Neutrophil (primary cell): ENCODE data around the gene TUBB4B.

Experiments
- H3K27ac ChIP-seq: fragments of 200-600 bp; sonication (generic); 2 replicates; pipeline ENCODE4 v1.5.1; 2016; ENCODE audit warnings: mild to moderate bottlenecking, moderate library complexity
- H3K27me3 ChIP-seq: fragments of 200-600 bp; sonication (generic); 2 replicates; pipeline ENCODE4 v1.6.0; 2016; ENCODE audit warnings: mild to moderate bottlenecking
- H3K36me3 ChIP-seq: fragments of 200-600 bp; sonication (generic); 2 replicates; pipeline ENCODE4 v1.5.1; 2017
- H3K4me1 ChIP-seq, 2 experiments: fragments of 200-600 bp in 1 of 2; sonication (generic) in 1 of 2; 1 replicate in 1 of 2; 2 replicates in 1 of 2; pipeline versions ENCODE4 v1.5.1 to v1.6.1; 2013 to 2016; ENCODE audit warnings: low read depth in 1 of 2, low read length in 1 of 2, mild to moderate bottlenecking in 1 of 2, moderate library complexity in 1 of 2; ENCODE audit not compliant: control insufficient read depth in 1 of 2, insufficient read depth in 1 of 2
- H3K4me3 ChIP-seq, 2 experiments: fragments of 200-600 bp in 1 of 2; sonication (generic) in 1 of 2; 1 replicate in 1 of 2; 2 replicates in 1 of 2; pipeline ENCODE4 v1.5.1; 2013 to 2016; ENCODE audit warnings: low read depth in 1 of 2, low read length in 1 of 2, mild to moderate bottlenecking in 1 of 2, moderate library complexity in 1 of 2
- H3K9me3 ChIP-seq: fragments of 200-600 bp; sonication (generic); 2 replicates; pipeline ENCODE4 v1.5.1; 2016
- TF ChIP-seq, protein P1 (sequence below): fragments of 200-600 bp; sonication (generic); IDR thresholded peaks from 2 replicates; pipeline ENCODE4 v1.5.1; 2016; ENCODE audit warnings: antibody characterized with exemption

The TUBB4B gene

DNA sequence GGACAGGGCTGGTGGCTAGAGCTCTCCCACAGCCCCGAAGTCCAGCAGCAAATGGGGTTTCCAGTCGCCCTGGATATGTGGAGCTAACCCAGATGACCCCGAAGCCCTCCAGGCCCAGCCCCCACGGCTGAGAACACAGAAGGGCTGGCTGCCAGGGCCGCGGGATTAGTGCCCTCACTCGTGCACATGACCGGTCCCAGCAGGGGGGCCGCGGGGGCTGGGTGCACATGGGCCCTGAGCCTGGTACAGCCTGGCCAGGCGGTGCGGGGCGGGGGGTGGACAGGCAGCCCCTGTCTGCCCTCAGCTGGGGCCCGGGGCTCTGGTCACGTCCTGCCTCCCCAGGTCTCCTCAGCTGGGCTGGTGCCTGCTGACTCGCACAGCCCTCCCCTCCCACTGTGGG, 46.7 kb upstream of the TUBB4B start:
- peaks cover 16% of the 10 kb centered on the region for H3K36me3 ChIP-seq
- no peak overlapping the region for H3K27ac ChIP-seq
- peaks cover 10 to 16% of the 10 kb centered on the region in 2 experiments for H3K4me1 ChIP-seq
- TF ChIP-seq, protein P1, sequence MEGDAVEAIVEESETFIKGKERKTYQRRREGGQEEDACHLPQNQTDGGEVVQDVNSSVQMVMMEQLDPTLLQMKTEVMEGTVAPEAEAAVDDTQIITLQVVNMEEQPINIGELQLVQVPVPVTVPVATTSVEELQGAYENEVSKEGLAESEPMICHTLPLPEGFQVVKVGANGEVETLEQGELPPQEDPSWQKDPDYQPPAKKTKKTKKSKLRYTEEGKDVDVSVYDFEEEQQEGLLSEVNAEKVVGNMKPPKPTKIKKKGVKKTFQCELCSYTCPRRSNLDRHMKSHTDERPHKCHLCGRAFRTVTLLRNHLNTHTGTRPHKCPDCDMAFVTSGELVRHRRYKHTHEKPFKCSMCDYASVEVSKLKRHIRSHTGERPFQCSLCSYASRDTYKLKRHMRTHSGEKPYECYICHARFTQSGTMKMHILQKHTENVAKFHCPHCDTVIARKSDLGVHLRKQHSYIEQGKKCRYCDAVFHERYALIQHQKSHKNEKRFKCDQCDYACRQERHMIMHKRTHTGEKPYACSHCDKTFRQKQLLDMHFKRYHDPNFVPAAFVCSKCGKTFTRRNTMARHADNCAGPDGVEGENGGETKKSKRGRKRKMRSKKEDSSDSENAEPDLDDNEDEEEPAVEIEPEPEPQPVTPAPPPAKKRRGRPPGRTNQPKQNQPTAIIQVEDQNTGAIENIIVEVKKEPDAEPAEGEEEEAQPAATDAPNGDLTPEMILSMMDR: no peak
- no peaks in the 10 kb centered on the region for H3K9me3 ChIP-seq
- peaks cover 9% of the 10 kb centered on the region for H3K27me3 ChIP-seq
- H3K4me3 ChIP-seq: no peak overlapping the region

DNA sequence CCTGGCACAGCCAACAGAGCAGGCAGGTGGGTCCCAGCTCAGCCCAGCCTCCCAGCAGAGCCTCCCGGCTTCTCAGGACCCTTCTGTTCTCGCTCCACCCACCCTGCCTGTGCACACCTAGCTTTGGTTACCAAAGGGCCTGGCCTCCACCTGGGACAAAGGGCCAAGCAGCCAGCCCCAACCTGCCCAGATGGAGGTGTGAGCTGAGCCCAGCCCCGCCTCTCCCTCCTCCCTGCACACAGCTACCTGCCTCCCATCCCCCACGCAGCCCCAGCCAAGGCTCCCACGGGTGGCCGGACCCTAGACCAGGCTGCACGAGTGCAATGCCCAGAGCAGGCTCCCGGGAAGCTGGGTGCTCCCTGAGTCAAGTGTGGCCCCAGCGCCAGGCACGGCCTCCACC, 46.2 kb upstream of the TUBB4B start:
- Histone ChIP-seq H3K36me3 (peaks cover 14% of the 10 kb centered on the region), H3K4me3 (no peak overlapping the region), H3K27me3 (peaks cover 15% of the 10 kb centered on the region), H3K9me3 (no peaks in the 10 kb centered on the region), H3K4me1 (peaks cover 10 to 16% of the 10 kb centered on the region in 2 experiments), H3K27ac (no peak overlapping the region)
- TF ChIP-seq, protein P1: no peak

DNA sequence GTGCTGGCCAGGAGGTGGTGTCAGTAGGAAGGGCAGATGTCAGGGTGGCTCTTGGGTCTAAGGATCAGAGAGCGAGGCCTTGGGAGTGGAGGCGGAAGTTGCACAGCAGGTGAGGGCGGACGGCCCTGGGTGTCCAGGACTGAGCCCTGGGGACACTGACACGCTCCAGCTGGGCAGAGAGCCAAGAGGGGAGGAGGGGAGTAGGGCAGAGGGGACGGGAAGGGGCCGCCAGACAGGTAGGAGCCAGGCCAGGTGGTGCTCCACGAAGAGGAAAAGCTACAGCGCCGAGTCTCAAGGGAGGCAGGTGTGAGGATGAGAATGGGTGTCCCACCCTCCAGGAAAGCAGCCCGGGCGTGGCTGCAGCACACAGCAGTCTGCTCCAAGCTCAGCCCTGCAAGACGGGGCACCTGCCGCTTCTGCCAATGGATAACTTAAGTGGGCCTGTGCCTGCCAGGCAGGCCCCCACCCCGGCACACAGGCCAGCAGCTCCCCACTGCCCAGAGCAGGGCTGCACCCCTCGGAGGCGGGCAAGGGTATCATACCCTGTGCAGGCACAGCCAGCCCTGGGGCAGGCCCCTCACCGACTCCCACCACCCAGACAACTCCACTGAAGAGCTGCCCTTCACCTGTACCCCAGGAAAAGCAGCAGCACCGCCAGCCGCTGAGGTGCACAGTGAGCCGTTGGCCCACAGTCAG, 45.4 kb upstream of the TUBB4B start:
- H3K4me3 ChIP-seq: no peak overlapping the region
- peaks cover 15% of the 10 kb centered on the region for H3K27me3 ChIP-seq
- no peak overlapping the region for H3K27ac ChIP-seq
- H3K4me1 ChIP-seq: peaks cover 6 to 11% of the 10 kb centered on the region in 2 experiments
- TF ChIP-seq, protein P1: no peak
- H3K9me3 ChIP-seq: no peaks in the 10 kb centered on the region
- H3K36me3 ChIP-seq: peaks cover 7% of the 10 kb centered on the region

DNA sequence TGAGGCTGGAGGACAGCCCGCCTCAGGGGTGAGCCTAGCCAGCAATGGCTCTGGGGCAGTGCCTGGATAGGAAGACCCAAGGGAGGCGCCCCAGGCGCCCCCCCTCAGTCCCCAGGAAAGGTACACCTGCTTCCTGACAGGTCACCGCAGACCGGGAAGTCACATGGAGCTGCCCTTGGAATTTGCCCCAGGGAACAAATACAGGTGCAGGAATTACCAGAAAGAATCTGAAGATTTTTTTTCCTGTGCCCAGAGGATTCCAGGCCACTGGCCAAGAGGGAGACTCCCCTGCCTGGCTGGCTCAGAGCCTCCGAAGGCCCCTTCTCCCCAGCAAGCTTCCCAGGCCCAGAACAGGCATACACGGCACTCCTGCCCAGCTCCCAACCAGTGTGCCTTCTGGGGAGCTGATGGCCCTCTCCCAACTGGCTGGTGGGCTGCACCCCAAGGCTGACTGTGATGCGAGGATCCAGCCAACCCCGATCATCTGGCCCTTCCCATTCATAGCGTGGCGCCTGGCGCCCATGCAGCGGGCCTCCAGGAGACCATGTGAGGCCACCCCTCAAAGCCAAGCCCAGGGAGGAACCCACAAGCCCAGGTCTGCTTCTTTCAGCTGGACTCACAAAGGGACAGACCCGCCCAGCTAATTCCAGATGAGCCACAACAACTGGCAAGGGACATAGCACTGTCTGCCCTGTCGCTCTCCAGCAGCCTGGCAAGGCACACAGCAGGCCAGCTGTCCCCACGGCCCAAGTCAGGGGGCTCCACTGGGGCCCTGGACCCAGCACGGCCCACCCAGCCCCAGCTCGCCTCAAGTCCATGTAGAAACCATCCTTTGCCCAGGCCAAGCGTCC, 42.8 kb upstream of the TUBB4B start:
- H3K4me3 ChIP-seq: no peak overlapping the region
- peaks cover 14 to 18% of the 10 kb centered on the region in 2 experiments for H3K4me1 ChIP-seq
- TF ChIP-seq, protein P1: no peak
- no peaks in the 10 kb centered on the region for H3K36me3 ChIP-seq
- no peaks in the 10 kb centered on the region for H3K9me3 ChIP-seq
- H3K27me3 ChIP-seq: peaks cover 15% of the 10 kb centered on the region
- no peak overlapping the region for H3K27ac ChIP-seq

DNA sequence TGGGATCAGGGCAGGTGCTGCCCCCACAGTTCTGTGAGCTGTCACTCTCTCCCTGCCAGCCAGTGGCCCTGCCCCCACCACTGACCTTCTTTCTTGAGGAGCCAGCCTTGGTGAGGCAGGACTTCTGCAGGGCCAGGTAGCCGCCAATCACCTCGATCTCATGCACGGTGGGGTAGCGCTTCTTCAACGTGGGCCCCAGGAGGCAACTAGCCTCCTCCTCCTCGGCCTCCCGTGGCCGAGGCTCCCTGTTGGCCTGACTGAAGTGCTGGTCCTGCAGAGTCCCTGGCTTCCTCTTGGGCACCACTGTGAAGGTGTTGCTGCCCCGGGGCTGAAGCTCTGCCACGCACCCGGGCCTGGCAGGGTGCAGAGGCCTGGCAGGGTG, 42.2 kb upstream of the TUBB4B start:
- Histone ChIP-seq H3K36me3 (no peaks in the 10 kb centered on the region), H3K27me3 (peaks cover 15% of the 10 kb centered on the region), H3K4me1 (peaks cover 15 to 18% of the 10 kb centered on the region in 2 experiments), H3K27ac (no peak overlapping the region), H3K9me3 (no peaks in the 10 kb centered on the region), H3K4me3 (no peak overlapping the region)
- TF ChIP-seq, protein P1: no peak
